Measurements from ENCODE around the gene CD34. TPM values are rescaled to one million over a fixed set of nuclear protein-coding genes. Genes with fewer than 3 reads are reported as not detected.

The CD34 gene
- total RNA-seq, 4 donors from 2014 or later: 65.6 to 85.9 (median 75.5) TPM

GRCh38 chr1:207863893-207864535 lies 46.9 kb downstream of the CD34 start:
- no peak for TF ChIP-seq CTCF (IDR thresholded peaks at IDR 0.05; ENCODE audit: low read depth)

GRCh38 chr1:207862241-207862787 lies 48.6 kb downstream of the CD34 start:
- TF ChIP-seq CTCF (IDR thresholded peaks at IDR 0.05; ENCODE audit: low read depth): no peak

- no peak for TF ChIP-seq CTCF (IDR thresholded peaks at IDR 0.05; ENCODE audit: low read depth)
These were observed 49.3 kb downstream of the CD34 start for GRCh38 chr1:207861442-207862177.

GRCh38 chr1:207860531-207860930 lies 50.4 kb downstream of the CD34 start:
- no peak for TF ChIP-seq CTCF (IDR thresholded peaks at IDR 0.05; ENCODE audit: low read depth)

GRCh38 chr1:207858806-207859205 lies 52.1 kb downstream of the CD34 start:
- TF ChIP-seq CTCF (IDR thresholded peaks at IDR 0.05; ENCODE audit: low read depth): no peak

- no peak for TF ChIP-seq CTCF (IDR thresholded peaks at IDR 0.05; ENCODE audit: low read depth)
These were observed 52.6 kb downstream of the CD34 start for GRCh38 chr1:207858281-207858680.

GRCh38 chr1:207857447-207857846 lies 53.5 kb downstream of the CD34 start:
- TF ChIP-seq CTCF (IDR thresholded peaks at IDR 0.05; ENCODE audit: low read depth): no peak
